NCI-H524 treated with DMSO at 0.1 percent for 48 hours (cell line): ENCODE measurements around the gene FASLG.
"Not testable (repeated sequence)": the region's sequence is repeated elsewhere in the genome, so short reads cannot be mapped to it uniquely, and the experiment has no call there.

ENCODE experiments used
- DNase-seq: peaks from one replicate; lab custom pipeline; 2025; lab: John Stamatoyannopoulos, UW

FASLG gene, protein sequence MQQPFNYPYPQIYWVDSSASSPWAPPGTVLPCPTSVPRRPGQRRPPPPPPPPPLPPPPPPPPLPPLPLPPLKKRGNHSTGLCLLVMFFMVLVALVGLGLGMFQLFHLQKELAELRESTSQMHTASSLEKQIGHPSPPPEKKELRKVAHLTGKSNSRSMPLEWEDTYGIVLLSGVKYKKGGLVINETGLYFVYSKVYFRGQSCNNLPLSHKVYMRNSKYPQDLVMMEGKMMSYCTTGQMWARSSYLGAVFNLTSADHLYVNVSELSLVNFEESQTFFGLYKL

DNA sequence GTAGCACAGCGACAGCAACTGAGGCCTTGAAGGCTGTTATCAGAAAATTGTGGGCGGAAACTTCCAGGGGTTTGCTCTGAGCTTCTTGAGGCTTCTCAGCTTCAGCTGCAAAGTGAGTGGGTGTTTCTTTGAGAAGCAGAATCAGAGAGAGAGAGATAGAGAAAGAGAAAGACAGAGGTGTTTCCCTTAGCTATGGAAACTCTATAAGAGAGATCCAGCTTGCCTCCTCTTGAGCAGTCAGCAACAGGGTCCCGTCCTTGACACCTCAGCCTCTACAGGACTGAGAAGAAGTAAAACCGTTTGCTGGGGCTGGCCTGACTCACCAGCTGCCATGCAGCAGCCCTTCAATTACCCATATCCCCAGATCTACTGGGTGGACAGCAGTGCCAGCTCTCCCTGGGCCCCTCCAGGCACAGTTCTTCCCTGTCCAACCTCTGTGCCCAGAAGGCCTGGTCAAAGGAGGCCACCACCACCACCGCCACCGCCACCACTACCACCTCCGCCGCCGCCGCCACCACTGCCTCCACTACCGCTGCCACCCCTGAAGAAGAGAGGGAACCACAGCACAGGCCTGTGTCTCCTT is at the start of gene FASLG:
Gene FASLG (plus strand): TSS at position 233 of the 583 bp plus-strand sequence. CDS start 99 bp downstream, at position 332.
- no peak for DNase-seq

DNA sequence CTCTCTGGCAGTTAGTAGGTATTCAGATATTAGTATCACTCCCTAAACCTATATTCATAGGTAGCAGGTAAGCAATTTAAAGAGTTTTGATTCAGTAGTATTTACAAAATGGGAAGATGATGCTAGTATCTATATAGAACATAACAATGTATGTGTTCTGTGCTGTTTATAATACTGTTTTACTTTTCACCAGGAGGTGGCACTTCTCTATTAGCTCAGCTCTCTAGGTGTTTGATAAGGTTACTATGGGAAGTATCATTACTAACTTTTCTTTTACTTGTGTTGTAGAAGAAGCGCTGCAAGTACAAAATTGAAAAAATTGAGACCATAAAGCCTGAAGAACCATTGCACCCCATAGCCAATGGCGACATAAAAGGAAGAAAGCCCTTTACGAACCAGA is 49.4 kb upstream of the FASLG start:
- DNase-seq: no peak

DNA sequence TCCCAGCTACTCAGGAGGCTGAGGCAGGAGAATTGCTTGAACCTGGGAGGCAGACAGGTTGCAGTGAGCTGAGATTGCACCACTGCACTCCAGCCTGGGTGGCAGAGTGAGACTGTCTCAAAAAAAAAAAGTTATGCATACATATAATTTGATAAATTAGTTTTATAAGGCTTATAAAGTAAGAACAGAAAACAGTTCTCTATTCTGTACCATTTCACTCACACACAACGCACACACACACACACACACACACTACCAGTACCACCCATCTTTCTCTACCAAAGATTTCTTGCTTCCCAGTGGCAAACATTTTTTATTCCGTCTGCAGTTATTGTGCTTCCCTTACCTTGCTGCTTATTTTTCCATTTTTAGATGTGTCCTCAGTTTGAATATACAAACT is 46.4 kb upstream of the FASLG start:
- no peak for DNase-seq

DNA sequence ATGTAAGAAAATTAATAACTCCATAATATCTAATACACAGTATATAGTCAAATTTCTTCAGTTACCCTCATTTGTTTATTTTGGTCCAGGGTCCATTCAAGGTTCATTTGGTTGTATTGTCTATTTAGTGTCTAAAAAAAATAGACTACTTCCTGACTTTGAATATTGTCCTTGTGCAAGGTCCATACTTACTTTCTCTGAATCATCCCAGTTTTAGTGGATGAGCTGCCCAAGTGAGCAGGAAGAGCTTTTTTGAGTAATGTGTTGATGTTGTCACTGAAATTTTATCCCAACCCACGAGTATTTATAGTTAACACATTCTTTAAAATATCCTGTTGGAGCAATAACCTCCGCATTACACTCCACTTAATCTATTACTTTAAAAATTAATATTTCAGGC is 45.6 kb upstream of the FASLG start:
- DNase-seq: no peak

DNA sequence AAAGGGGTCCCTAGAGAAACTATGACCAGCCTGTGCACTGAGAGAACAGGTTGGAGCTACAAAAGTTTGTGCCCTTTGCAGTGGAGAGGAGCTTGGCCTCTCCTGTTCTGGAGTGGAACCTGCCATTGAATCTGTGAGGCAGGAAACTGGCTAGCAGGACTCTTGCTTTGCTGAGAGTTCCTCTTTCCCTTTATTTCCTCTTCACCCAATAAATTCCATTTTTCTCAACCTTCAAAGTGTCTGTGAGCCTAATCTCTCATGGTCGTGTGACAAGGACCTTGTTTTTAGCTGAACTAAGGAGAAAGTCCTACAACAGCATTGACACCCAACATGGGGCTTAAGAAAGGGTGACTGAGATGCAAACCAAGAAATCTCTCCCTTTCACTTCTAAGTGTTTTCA is 42.7 kb upstream of the FASLG start:
- DNase-seq: no peak

DNA sequence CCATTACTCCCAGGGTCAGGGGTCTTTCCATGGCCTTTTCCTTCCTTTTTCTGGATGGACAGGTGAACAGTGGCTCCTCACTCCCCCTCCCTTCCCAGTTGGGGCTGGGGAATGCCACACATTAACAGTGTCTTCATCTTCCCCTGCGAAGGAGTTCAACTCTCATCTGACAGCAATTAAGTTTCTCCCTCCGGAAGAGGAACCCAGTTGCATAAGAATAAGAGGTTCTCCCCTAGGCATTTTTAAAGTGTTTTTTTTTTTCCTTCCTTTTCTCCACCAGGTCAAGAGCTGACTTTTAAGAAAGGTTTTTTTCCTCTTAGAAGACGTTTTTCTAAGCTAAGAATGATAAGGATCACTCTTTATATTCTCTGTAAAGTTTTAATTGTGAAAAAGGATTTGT is 42.3 kb upstream of the FASLG start:
- DNase-seq: no peak

DNA sequence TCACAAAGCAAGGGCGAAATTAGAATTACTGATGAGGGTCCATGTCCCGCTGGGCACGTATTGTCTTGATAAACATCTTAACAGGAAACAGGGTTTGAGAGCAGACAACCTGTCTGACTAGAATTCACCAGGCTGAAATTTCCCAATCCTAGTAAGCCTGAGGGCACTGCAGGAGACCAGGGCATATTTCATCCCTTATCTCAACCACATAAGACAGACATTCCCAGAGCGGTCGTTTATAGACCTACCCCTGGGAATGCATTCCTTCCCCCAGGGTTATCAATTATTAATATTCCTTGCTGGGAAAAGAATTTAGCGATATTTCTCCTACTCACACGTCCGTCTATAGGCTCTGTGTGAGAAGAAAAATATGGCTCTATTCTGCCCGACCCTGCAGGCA is 38.3 kb upstream of the FASLG start:
- not testable (repeated sequence) for DNase-seq

DNA sequence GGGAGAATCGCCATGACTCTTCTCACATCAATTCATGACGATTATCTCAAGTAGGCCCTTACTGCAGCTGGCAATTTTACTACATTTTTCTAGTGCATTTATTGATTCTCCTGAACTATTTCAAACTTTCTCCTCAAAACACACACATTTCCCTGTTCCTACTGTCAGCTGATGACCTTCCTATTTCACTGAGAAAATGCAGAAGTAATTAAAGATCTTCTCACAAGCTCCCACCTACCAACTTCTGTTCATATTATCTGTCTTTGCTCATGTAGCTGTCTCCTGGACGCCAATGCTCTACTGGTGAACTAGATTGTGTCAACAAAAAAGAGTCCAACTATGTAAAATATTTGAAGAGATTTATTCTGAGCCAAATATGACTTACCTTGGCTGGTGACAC is 36.4 kb upstream of the FASLG start:
- DNase-seq: no peak

DNA sequence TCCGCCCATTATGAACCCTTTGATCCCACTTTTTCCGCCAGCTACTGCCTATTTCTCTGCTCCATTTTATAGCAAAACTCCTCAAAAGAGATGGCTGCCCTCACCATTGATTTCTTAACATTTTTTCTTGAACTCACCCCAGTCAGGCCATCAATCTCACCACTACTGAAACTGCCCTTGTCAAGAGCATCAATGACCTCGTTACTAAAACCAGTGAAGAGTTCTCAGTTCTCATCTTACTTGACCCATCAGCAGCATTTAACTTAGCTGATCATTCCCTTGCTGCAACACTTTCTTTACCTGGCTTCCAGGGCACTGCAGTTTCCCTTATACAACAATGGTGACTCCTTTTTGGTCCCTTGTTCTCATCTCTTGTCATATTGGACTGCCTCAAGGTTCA is 35.2 kb upstream of the FASLG start:
- DNase-seq: no peak

DNA sequence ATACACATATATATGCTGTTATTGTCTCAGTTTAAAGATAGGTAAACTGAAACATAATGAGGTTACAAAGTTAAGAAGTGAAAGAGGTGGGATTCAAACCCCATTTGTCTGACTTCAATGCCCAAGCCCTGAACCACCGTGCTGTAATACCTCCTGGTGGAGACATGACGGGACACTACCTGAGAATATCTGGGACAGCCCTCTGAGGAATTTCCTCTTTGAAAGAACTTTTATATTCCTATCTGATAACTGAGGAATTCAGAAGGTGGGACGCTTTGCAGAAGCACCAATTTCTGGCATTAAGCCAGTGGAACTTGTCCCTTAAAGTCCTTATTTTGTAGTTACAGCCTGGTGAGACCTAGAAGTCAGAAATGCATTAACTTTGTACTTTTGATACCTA is 32.1 kb upstream of the FASLG start:
- no peak for DNase-seq

DNA sequence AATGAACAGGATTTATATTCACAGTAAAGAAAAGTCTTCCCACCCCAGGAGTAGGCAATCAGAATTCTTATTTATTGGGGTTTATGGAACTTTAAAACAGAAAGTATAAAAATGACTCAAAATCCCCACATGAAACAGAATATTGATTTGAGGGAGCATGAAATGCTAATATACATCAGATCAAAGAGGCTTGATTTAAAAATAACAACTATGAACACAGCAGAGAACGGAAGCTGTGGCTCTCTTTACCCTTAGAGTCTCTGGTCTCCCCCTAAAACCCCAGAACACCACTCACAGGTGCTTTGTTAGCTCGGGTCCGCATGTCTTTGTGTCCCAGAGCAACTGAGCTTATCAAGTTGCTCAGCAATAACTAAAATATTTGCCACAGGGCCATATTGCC is 31.2 kb upstream of the FASLG start:
- DNase-seq: no peak

DNA sequence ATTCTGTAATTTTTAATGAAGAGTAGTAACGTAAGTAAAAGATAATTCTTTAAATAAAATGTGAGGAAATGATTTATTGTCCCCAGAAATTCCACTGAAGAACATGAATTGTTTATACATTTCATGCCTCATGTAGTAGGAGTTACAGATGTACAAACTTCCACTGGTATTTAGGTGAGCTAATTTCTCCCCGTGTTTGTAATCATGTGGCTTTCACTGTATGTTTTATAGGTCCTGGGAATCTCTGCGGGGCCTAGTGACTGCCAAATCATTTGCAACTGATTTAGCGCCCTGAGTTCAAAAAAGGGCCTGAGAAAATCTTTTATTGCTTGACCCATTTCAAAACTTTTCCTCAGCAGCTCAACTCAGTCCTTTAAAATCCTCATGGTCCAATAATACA is 30.5 kb upstream of the FASLG start:
- DNase-seq: no peak

DNA sequence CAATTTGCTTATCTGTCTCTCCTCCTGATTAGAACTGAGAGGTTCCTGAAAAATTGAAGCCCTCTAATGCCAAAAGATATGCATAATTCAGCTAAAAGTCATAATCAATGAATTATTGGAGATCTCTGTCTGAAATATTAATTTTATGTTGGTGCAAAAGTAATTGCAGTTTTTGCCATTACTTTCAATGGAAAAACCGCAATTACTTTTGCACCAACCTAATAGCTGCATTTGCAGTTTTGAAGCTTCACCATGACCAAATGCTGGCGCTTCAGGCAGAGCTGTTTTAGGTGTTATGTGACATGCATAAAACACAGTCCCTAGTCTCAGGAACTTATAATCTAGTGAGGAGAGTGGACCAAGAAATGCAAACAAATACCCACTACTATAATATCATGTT is 29.7 kb upstream of the FASLG start:
- DNase-seq: no peak

DNA sequence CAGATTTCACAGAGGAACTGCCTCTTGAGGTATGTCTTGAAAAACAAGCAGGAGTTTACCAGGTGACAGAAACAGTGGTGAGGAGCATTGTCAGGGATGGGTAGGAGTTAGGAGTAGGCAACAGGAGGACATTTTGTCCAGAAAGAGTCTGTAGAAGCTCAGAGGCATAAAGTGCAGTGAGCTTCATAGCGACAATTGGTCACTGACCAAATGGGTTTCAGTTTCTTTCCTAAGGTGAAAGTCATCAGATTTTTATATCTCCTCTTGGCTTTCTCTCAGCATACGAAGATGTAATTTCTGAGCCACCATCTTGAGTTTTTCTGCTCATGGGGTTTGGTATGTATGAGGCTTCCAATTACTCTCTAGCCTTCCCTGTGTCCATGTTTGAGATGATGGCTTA is 29.3 kb upstream of the FASLG start:
- DNase-seq: no peak

DNA sequence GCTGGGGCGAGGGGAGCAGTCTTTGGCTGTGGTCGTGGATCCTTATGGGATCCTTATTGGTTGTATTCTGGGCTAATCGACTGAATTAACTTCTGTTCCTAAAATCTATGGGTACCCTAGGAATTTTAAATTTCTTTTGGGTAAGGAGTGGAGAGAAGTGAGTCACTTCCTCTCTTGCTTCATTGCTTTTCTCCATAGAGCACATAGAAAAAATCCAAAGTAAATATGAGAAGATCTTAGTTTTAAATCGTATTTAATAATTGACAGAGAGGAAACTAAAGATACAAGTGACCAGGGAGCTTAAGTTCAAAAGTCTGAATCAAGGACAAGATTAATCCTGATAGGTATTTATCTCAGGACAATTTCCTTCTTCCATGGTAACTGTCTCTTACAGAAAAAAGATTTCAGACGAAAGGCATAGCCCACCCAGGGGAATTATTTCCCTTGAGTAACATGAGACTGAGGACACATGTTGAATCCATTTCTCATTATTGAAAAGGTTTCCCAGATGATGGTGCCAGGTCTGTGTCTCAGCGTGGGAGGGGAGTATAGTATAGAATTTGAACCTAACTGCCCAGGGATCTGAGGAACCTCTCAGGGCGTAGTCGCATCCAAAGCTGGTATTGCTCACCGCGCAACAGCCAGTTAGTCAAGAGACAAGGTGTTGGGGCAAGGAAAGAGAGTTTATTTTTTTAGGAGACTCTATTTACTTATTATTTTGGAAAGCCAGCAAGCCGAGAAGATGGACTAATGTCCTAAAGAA is 28.7 kb upstream of the FASLG start:
- no peak for DNase-seq

DNA sequence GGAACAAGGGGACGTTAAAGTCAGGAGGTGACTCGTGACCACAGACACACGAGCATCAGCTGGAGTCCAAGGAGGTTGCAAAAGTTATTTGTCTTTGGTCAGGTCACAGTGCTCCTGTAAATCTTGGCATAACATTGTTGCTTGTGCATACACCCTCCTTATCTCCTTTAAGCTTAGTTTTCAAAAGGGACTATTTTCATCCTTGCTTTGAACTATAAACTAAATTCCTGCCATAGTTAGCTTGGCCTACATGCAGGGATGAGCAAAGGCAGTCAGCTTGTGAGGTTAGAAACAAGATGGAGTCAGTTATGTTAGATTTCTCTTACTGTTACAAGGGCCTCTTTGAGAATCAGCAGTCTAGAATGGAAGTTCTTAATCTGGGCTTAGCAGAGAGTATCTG is 28.0 kb upstream of the FASLG start:
- DNase-seq: no peak

DNA sequence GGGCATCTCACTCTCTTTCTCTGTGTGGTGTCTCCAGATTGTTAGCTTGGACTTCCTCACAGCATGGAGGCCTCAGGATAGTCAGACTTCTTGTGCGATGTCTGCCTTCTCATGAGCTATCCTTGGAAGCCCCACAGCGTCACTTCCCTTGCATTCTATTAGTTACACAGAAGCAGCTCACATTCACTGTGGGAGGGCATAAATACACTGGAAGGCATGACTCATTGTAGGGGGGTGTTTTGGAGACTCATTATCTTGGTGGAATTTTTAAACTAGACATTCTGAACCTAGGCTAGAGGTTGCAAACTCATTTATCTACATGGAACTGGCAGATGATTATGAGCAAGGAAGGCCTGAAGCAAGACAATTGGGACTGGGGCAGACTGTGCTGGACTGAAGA is 21.4 kb upstream of the FASLG start:
- DNase-seq: no peak

DNA sequence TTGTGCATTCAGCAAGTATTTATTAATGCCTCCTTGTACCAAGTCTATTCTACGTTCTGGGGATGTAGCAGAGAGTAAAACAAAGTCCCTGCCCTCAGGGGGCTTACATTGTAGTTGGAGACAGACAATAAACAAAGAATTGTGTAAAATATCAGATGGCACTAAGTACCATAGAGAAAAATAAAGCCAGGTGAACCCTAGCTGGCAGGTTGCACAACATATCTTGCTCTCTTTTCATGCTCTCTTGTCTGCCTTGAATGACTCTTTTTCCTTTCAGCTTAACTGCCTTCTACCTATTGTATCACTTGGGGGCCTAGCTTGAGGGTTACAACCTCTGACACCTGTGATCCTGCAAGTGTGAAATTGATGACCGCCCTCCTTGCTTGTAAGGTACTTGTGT is 20.7 kb upstream of the FASLG start:
- no peak for DNase-seq

DNA sequence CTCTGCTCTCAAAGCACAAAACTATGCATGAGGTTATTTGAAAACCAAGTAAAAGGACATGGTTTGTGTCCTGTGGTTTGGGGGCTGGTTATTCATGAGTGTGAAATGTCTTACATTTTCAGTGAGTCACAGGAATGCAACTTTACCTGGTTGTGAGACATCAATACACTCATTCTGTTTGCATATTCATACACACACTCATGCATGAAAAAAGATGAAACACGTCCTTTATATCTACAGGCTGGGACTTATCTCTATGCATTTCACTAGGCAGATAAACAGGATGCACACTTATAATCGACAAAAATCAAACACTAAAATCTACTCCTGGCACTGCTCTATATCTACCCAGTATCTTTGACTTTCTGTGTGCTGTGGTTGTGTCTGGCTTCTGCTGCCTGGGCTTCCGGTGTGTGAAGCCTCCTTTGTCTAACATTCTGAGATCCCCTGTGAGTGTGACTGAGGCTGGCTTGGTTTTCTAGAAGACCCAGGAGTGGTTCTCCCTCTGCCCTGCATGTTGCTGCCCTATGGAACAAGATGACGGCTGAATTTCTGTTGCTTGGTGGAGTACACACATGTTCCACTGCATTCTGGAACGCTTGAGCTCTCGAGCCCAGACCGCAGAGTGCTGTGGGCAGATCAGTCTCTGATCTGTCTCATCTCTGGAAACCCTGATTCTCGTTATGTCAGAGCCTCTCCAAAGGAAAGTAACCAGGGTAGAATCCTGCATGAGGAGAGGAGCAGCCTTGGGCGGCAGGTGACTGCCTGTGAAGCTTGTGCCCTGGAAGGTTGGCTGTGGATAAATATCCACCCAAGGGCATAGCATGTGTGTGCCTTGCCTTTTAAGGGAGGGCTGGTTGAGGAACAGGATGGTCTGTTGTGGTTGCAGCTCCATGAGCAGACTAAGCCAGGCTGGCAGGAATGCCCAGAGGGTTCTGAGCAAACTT is 19.7 kb upstream of the FASLG start:
- DNase-seq: no peak

DNA sequence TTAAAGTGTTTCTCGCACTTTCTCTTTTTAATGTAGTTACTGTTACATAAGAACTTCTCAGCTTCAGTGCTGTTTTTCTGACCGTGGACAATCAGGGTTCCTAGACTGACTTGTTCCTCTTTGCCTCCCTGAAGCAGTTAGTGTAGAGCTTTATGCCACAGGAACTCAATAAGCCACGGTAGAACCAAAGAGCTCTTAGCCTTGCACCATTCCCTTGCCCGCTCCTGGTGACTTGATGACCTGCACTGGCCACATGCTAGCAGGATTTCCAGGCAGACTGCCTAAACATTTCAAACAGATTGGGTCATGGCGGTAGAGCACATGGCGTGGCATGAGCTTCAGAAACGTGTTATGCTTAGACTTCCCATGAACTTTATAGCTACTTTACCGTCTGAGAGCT is 18.8 kb upstream of the FASLG start:
- DNase-seq: no peak

DNA sequence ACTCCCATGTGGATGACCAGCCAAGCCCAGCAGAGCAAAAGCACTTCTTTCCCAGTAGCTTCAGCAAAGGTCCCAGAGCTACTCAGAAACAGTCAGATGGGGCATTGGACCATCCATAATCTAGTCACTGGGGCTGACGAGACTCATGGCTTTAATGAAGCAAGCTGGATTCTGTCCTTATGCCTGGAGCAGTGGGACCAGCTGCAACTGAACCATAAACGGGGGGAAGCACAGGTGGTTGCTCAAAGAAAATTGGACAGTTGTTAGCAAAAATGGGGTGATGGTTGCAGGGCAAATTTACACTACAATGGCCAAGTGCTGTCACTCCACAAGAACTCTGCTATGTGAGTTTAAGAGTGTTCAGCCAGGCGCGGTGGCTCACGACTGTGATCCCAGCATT is 17.4 kb upstream of the FASLG start:
- DNase-seq: no peak

DNA sequence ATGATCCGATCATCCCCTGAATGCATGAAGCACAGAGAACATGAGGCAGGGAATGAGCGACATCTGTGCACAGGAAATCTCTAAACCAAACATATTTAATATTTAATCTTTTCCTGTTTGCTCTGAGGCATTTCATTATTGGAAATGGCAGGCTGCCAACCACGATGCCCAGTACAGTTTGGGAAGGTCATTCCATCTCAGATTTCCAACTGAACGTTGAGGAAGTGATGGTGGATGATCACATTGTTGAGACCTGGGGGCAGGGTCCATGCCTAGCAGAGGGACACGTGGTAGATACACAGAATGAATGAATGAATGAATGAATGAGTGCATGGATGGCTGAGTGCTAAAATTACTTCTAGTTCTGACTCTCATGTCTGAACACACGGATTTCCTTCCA is 15.9 kb upstream of the FASLG start:
- DNase-seq: no peak
